Stimulated activated CD8-positive, alpha-beta memory T cell treated with anti-CD3 and anti-CD28 coated beads, Interleukin-12 subunit alpha, Interleukin-12 subunit beta, amount 100 ng/mL, for 24 hours (primary cell): Measurements from ENCODE around the gene CCNT2.
"Not testable (repeated sequence)": the region's sequence is repeated elsewhere in the genome, so short reads cannot be mapped to it uniquely, and the experiment has no call there.

Source experiments
- DNase-seq: peaks from one replicate; pipeline ENCODE4 v3.0.0-alpha.2; 2020; ENCODE audit errors: extremely low read depth

Gene CCNT2

GRCh38 chr2:134919341-134920210 is 954 bp downstream of the CCNT2 start:
- no peak for DNase-seq

- DNase-seq, result no peak
Measured at GRCh38 chr2:134924912-134925311, 6.3 kb downstream of the CCNT2 start.

- DNase-seq, result no peak
Measured at GRCh38 chr2:134926231-134926931, 7.8 kb downstream of the CCNT2 start.

- no peak for DNase-seq
Measured at GRCh38 chr2:134927195-134927594, 8.6 kb downstream of the CCNT2 start.

GRCh38 chr2:134932864-134933526 is 14.4 kb downstream of the CCNT2 start:
- no peak for DNase-seq

GRCh38 chr2:134933732-134934131 is 15.1 kb downstream of the CCNT2 start:
- DNase-seq, result no peak

GRCh38 chr2:134934150-134934549 is 15.5 kb downstream of the CCNT2 start:
- no peak for DNase-seq

- no peak for DNase-seq
Measured at GRCh38 chr2:134934641-134935040, 16.0 kb downstream of the CCNT2 start.

- DNase-seq, result no peak
Measured at GRCh38 chr2:134936691-134937090, 18.1 kb downstream of the CCNT2 start.

- DNase-seq, result no peak
Measured at GRCh38 chr2:134943540-134943939, 24.9 kb downstream of the CCNT2 start.

- DNase-seq, result no peak
Measured at GRCh38 chr2:134944975-134945374, 26.4 kb downstream of the CCNT2 start.

GRCh38 chr2:134946073-134946472 is 27.5 kb downstream of the CCNT2 start:
- no peak for DNase-seq

GRCh38 chr2:134949981-134950708 is 31.5 kb downstream of the CCNT2 start:
- no peak for DNase-seq

- DNase-seq, result no peak
Measured at GRCh38 chr2:134950886-134951285, 32.3 kb downstream of the CCNT2 start.

- no peak for DNase-seq
Measured at GRCh38 chr2:134952608-134953007, 34.0 kb downstream of the CCNT2 start.

GRCh38 chr2:134954065-134954464 is 35.4 kb downstream of the CCNT2 start:
- DNase-seq, result no peak

GRCh38 chr2:134955744-134956143 is 37.1 kb downstream of the CCNT2 start:
- no peak for DNase-seq

- no peak for DNase-seq
Measured at GRCh38 chr2:134957477-134957876, 38.9 kb downstream of the CCNT2 start.

GRCh38 chr2:134967166-134967565 is 48.5 kb downstream of the CCNT2 start:
- not testable (repeated sequence) for DNase-seq

GRCh38 chr2:134973241-134974138 is 54.9 kb downstream of the CCNT2 start:
- no peak for DNase-seq
